KMS-11 (cell line): ENCODE data around the gene CTBP2.

Source experiments
- H2AFZ ChIP-seq: fragments of 200-600 bp; sonication (generic); 2 replicates; pipeline ENCODE4 v1.6.1; 2016; ENCODE audit warnings: antibody characterized with exemption, mixed run types, low read depth
- H3K27ac ChIP-seq: fragments of 200-600 bp; sonication (generic); 2 replicates; pipeline ENCODE4 v1.6.1; 2016; ENCODE audit warnings: mild to moderate bottlenecking, mixed run types
- H3K27me3 ChIP-seq: fragments of 200-600 bp; sonication (generic); 2 replicates; pipeline ENCODE4 v1.6.1; 2017; ENCODE audit warnings: mild to moderate bottlenecking, low read depth, mixed run types, moderate library complexity; ENCODE audit not compliant: insufficient read depth
- H3K36me3 ChIP-seq: fragments of 200-600 bp; sonication (generic); 2 replicates; pipeline ENCODE4 v1.6.1; 2017; ENCODE audit warnings: mild to moderate bottlenecking, mixed run types; ENCODE audit not compliant: insufficient read depth
- H3K4me1 ChIP-seq: fragments of 200-600 bp; sonication (generic); 2 replicates; pipeline ENCODE4 v1.6.1; 2016; ENCODE audit warnings: mild to moderate bottlenecking, low read depth, mixed run types; ENCODE audit not compliant: poor library complexity, severe bottlenecking
- H3K4me2 ChIP-seq: fragments of 200-600 bp; sonication (generic); 2 replicates; pipeline ENCODE4 v1.7.0; 2016; ENCODE audit warnings: mild to moderate bottlenecking, mixed run types
- H3K4me3 ChIP-seq: fragments of 200-600 bp; sonication (generic); IDR thresholded peaks from 2 replicates; pipeline ENCODE4 v1.6.1; 2017; ENCODE audit warnings: low read depth, low read length, mixed read lengths; ENCODE audit not compliant: insufficient read depth
- H3K79me2 ChIP-seq: fragments of 200-600 bp; sonication (generic); 2 replicates; pipeline ENCODE4 v1.6.1; 2016; ENCODE audit warnings: low read depth, mixed run types; ENCODE audit not compliant: insufficient read depth
- H3K9ac ChIP-seq: fragments of 200-600 bp; sonication (generic); 2 replicates; pipeline ENCODE4 v1.6.1; 2016; ENCODE audit warnings: mild to moderate bottlenecking, mixed run types
- H4K20me1 ChIP-seq: fragments of 200-600 bp; sonication (generic); 2 replicates; pipeline ENCODE4 v1.6.1; 2016; ENCODE audit warnings: mild to moderate bottlenecking, mixed run types; ENCODE audit not compliant: insufficient read depth
- CTCF ChIP-seq: fragments of 200-600 bp; sonication (generic); conservative IDR thresholded peaks from 2 replicates; pipeline ENCODE4 v1.6.1; 2017; ENCODE audit warnings: low read depth, mild to moderate bottlenecking, antibody characterized with exemption, low read length, moderate library complexity, mixed read lengths

Gene CTBP2

DNA sequence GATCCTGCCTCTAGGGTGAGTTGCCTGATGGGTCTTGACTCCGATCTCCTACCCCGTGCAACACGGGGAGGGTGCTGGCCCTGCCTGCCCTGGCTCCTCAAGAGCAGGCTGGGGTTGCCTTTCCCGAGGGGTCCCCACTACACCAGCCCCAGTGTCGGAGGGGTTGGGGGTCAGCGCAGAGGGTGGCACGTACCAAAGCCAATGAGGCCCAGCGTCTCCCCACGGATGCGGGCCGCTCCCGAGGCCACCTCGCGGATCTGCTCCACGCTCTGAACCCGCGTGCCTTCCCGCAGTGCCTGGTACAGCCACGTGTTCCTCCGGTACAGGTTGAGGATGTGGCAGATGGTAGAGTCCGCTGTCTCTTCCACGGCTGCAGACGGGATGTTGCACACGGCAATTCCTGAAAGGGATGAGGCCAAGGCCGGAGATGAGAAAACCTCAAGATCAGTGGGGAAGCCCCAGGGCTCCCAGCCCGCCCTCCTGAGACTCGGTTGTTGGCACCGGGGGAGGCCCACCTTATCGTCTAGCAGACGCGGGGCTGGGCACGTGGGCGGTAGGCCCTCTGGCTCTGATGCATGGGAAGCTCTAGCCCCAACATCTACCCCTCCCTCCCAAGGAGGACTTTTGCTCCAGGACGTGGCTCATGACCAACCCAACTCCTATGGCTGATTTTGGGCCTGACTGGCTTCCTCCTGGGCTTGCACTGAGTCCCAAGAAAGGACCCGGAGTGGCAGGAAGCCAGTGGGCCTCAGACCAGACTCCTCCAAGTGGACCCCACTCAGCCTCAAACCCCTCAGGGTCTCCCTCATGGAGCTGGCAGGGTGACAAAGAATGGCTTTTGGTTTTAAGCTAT lies 162.4 kb downstream of the CTBP2 start:
- Histone ChIP-seq H3K9ac (no peak overlapping the region), H3K27ac (no peak overlapping the region), H2AFZ (no peak overlapping the region), H4K20me1 (no peaks in the 10 kb centered on the region), H3K79me2 (no peaks in the 10 kb centered on the region), H3K4me3 (no peak overlapping the region), H3K36me3 (no peaks in the 10 kb centered on the region), H3K4me2 (no peak overlapping the region), H3K27me3 (no peaks in the 10 kb centered on the region), H3K4me1 (no peaks in the 10 kb centered on the region)
- no peak for TF ChIP-seq CTCF

DNA sequence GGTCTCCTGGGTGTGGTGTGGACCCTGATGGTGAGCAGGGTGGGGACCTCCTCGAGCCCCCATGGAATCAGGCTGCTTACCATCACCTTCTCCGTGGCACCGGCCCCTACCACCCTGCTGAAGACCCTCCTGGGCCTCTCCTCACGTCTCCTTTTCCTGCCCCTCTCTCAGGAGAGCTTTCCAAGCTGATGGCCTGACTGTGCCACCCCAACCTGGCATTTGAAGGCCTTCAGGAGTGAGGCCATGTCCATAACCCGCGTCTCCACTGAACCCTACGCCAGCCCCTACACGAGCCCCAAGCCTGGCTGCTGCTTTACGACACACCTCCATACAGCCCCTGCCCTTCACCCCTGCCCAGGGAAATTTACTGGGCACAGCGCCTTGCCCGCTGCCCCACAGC lies 163.1 kb downstream of the CTBP2 start:
- no peak overlapping the region for H3K4me3 ChIP-seq
- H3K27me3 ChIP-seq, result no peaks in the 10 kb centered on the region
- no peak overlapping the region for H3K9ac ChIP-seq
- no peak overlapping the region for H3K4me2 ChIP-seq
- no peak for TF ChIP-seq CTCF
- H4K20me1 ChIP-seq, result no peaks in the 10 kb centered on the region
- H3K4me1 ChIP-seq, result peaks cover 6% of the 10 kb centered on the region
- H3K79me2 ChIP-seq, result no peaks in the 10 kb centered on the region
- no peak overlapping the region for H3K27ac ChIP-seq
- H3K36me3 ChIP-seq, result no peaks in the 10 kb centered on the region
- no peak overlapping the region for H2AFZ ChIP-seq

DNA sequence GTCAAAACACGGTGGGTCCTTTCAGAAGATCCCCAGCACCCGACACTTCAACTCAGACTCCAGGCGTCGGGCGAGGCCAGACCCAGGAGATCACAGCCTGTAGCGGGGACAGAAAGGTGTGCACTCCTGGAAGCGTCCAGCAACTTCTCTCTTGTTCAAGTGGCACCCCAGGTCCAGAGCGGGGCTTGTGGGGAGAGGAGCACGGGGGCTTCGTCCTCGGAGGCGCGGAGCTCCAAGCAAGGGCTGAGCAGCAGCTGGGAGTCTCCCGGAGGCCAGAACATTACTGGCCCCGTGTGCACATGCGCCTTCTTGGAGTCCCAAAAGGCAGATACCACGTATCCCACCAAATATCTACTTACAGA lies 163.5 kb downstream of the CTBP2 start:
- no peak overlapping the region for H3K9ac ChIP-seq
- H2AFZ ChIP-seq, result no peak overlapping the region
- no peak overlapping the region for H3K27ac ChIP-seq
- no peaks in the 10 kb centered on the region for H4K20me1 ChIP-seq
- H3K4me2 ChIP-seq, result no peak overlapping the region
- no peaks in the 10 kb centered on the region for H3K27me3 ChIP-seq
- no peak overlapping the region for H3K4me3 ChIP-seq
- TF ChIP-seq CTCF, result no peak
- H3K79me2 ChIP-seq, result no peaks in the 10 kb centered on the region
- peaks cover 7% of the 10 kb centered on the region for H3K4me1 ChIP-seq
- H3K36me3 ChIP-seq, result no peaks in the 10 kb centered on the region

GRCh38 chr10:124996127-124996853 lies 164.1 kb downstream of the CTBP2 start:
- no peaks in the 10 kb centered on the region for H3K36me3 ChIP-seq
- no peaks in the 10 kb centered on the region for H3K27me3 ChIP-seq
- H2AFZ ChIP-seq, result no peak overlapping the region
- peaks cover 7% of the 10 kb centered on the region for H3K4me1 ChIP-seq
- TF ChIP-seq CTCF, result no peak
- no peak overlapping the region for H3K4me2 ChIP-seq
- no peaks in the 10 kb centered on the region for H4K20me1 ChIP-seq
- H3K9ac ChIP-seq, result no peak overlapping the region
- H3K4me3 ChIP-seq, result no peak overlapping the region
- H3K79me2 ChIP-seq, result no peaks in the 10 kb centered on the region
- H3K27ac ChIP-seq, result no peak overlapping the region
